ENCODE results near the gene OPN5. TPM values are rescaled to one million over a fixed set of nuclear protein-coding genes. Genes with fewer than 3 reads are reported as not detected.

OPN5 gene
- total and polyA plus RNA-seq, 2 donors (not counting 3 experiments of a cell fraction or from before 2014, with no cell fraction given) = not detected

GRCh38 chr6:47809873-47810272 is 28.0 kb downstream of the OPN5 start:
- no peaks in the 10 kb centered on the region for H3K9me3 ChIP-seq (replicated peaks; ENCODE audit: control insufficient read depth, insufficient read depth, low read length)
- no peak overlapping the region for H3K4me2 ChIP-seq (ENCODE audit: insufficient read depth, low read length)
- H3K27ac ChIP-seq (ENCODE audit: insufficient read depth, low read depth, low read length) = no peak overlapping the region
- H3K36me3 ChIP-seq (ENCODE audit: control insufficient read depth in 2 of 2, extremely low read depth in 1 of 2, insufficient read depth in 2 of 2, low read length in 2 of 2) = no peaks in the 10 kb centered on the region
- DNase-seq (ENCODE audit: low read depth, low spot score) (no peak), FAIRE-seq (no peak)
- no TSS peak for BruUV-seq (replicated peaks)
- dilution Hi-C loops (cut with MboI; ENCODE audit: extremely low pct_ligation_motif_present, low sequenced_read_pairs) = no loop called here
- H3K79me2 ChIP-seq (ENCODE audit: control insufficient read depth, insufficient read depth, low read length) = no peaks in the 10 kb centered on the region
- ChIA-PET CTCF (no interaction called here), POLR2A (no interaction called here)
- no peak overlapping the region for H3K9ac ChIP-seq (replicated peaks; ENCODE audit: extremely low read depth, insufficient read depth, low read length)
- H3K4me1 ChIP-seq (ENCODE audit: control insufficient read depth, extremely low read depth, insufficient read depth, low read length) = no peaks in the 10 kb centered on the region
- H4K20me1 ChIP-seq (replicated peaks; ENCODE audit: control insufficient read depth, extremely low read depth, insufficient read depth, low read length) = no peaks in the 10 kb centered on the region
- no peaks in the 10 kb centered on the region for H3K9me1 ChIP-seq (replicated peaks; ENCODE audit: control insufficient read depth, extremely low read depth, insufficient read depth, low read length)
- no peaks in the 10 kb centered on the region for H3K27me3 ChIP-seq (ENCODE audit: control insufficient read depth in 2 of 2, insufficient read depth in 2 of 2, low read length in 2 of 2)
- no peak for TF ChIP-seq MYC (IDR thresholded peaks at IDR 0.05; ENCODE audit: low read depth, low read length)
- no peak for TF ChIP-seq EZH2 (IDR thresholded peaks at IDR 0.05; ENCODE audit: borderline replicate concordance, low read depth, low read length, severe bottlenecking)
- TF ChIP-seq POLR2AphosphoS5 (IDR thresholded peaks at IDR 0.05; ENCODE audit: insufficient read depth, low read depth, low read length) = no peak
- no peak for TF ChIP-seq FOS (IDR thresholded peaks at IDR 0.05; ENCODE audit: borderline replicate concordance, insufficient read depth, low read length)
- TF ChIP-seq JUN (IDR thresholded peaks at IDR 0.05; ENCODE audit: borderline replicate concordance, insufficient read depth, insufficient read length, low read depth) = no peak
- TF ChIP-seq POLR2A (IDR thresholded peaks at IDR 0.05; ENCODE audit: low read depth, low read length) = no peak
- TF ChIP-seq CTCF (IDR thresholded peaks at IDR 0.05; ENCODE audit: extremely low read depth in 1 of 2, insufficient read depth in 1 of 2, low read depth in 1 of 2, low read length in 2 of 2) = no peak
- TF ChIP-seq MAX (IDR thresholded peaks at IDR 0.05; ENCODE audit: insufficient read depth, insufficient read length) = no peak
- TF ChIP-seq GATA2 (IDR thresholded peaks at IDR 0.05; ENCODE audit: insufficient read depth, insufficient read length, low read depth, low read length) = no peak
- H2AFZ ChIP-seq (ENCODE audit: low read depth, low read length) = no peak overlapping the region
- no peak overlapping the region for H3K4me3 ChIP-seq (replicated peaks in 1 of 3; ENCODE audit: insufficient read depth in 1 of 3, low read depth in 1 of 3, low read length in 3 of 3)
- intact Hi-C loops (cut with micrococcal nuclease) = no loop called here

Data from endothelial cell of umbilical vein (primary cell).